HCT116 (cell line): ENCODE measurements around the gene TLN1. TPM values are rescaled to one million over a fixed set of nuclear protein-coding genes. Genes with fewer than 3 reads are reported as not detected.

Source experiments
- ATAC-seq: fragments of 200-7000 bp; cut with Tn5 transposase; 2 replicates; pipeline ENCODE4 v1.9.1; 2020; ENCODE audit warnings: mild to moderate bottlenecking, moderate library complexity
- BruUV-seq: library from RNA; stranded (reverse); fragments of 400-500 nt; replicated peaks from 2 replicates; lab custom pipeline; 2021; lab: Mats Ljungman, UMichigan
- CTCF ChIA-PET: fragments of 300-600 bp; sonication (Branson Sonifier 250); formaldehyde crosslinking; loops from one replicate; lab custom pipeline; 2021; ENCODE audit warnings: antibody characterized with exemption; lab: Charles Lee
- POLR2A ChIA-PET: fragments of 300-600, 350-600 bp; sonication (Branson Sonifier 250); formaldehyde crosslinking; loops from one replicate; lab custom pipeline; 2021; ENCODE audit warnings: antibody characterized with exemption; lab: Charles Lee
- RAD21 ChIA-PET, 2 experiments: fragments of 300-600 bp; sonication (Branson Sonifier 250); formaldehyde crosslinking; loops; one replicate each; lab custom pipeline; 2023; ENCODE audit warnings: low total read pairs in 2 of 2; ENCODE audit not compliant: uncharacterized antibody in 2 of 2, unreplicated experiment in 2 of 2, low non-redundant PET in 1 of 2; lab: Charles Lee
- DNase-seq: peaks from one replicate; pipeline ENCODE4 v3.0.0-alpha.2; 2010; ENCODE audit warnings: low read depth, low spot score
- H2AFZ ChIP-seq: fragments of 200-600 bp; shearing (Covaris generic), sonication (generic); 2 replicates; pipeline ENCODE4 v1.6.1; 2017; ENCODE audit warnings: low read depth, mixed run types, mixed read lengths, antibody characterized with exemption, low read length; ENCODE audit not compliant: poor library complexity, severe bottlenecking
- H3K27ac ChIP-seq: 2 replicates; pipeline ENCODE4 v1.5.1; 2012; ENCODE audit warnings: low read depth, low read length
- H3K27me3 ChIP-seq: fragments of 200-600 bp; sonication (generic); 2 replicates; pipeline ENCODE4 v1.6.1; 2016; ENCODE audit warnings: mixed run types, low read length, mixed read lengths; ENCODE audit not compliant: insufficient read depth
- H3K36me3 ChIP-seq, 2 experiments: fragments of 200-500 bp in 1 of 2; fragments of 200-600 bp in 1 of 2; sonication (Bioruptor generic) in 1 of 2; sonication (generic) in 1 of 2; 2 replicates each; pipeline versions ENCODE4 v1.5.1 to v1.6.1; 2014 to 2016; ENCODE audit warnings: low read length in 2 of 2, inconsistent platforms in 1 of 2, mixed read lengths in 1 of 2, mixed run types in 1 of 2; ENCODE audit not compliant: insufficient read depth in 2 of 2, control insufficient read depth in 1 of 2
- H3K4me1 ChIP-seq, 2 experiments: fragments of 200-600 bp in 1 of 2; sonication (generic) in 1 of 2; 2 replicates each; pipeline versions ENCODE4 v1.5.1 to v1.6.1; 2012 to 2017; ENCODE audit warnings: low read length in 2 of 2, inconsistent platforms in 1 of 2, mild to moderate bottlenecking in 1 of 2, mixed read lengths in 1 of 2, mixed run types in 1 of 2, moderate library complexity in 1 of 2; ENCODE audit not compliant: insufficient read depth in 2 of 2, control insufficient read depth in 1 of 2
- H3K4me2 ChIP-seq: fragments of 200-600 bp; sonication (generic); 2 replicates; pipeline ENCODE4 v1.6.1; 2017; ENCODE audit warnings: mixed run types, low read length, mixed read lengths
- H3K4me3 ChIP-seq, 2 experiments: fragments of 200-600 bp in 1 of 2; sonication (generic) in 1 of 2; replicated peaks in 1 of 2; 2 replicates each; pipeline ENCODE4 v1.5.1; 2011 to 2016; ENCODE audit warnings: low read length in 2 of 2, control low read depth in 1 of 2, low read depth in 1 of 2, mild to moderate bottlenecking in 1 of 2, mixed read lengths in 1 of 2, mixed run types in 1 of 2
- H3K79me2 ChIP-seq: fragments of 200-600 bp; sonication (generic); 2 replicates; pipeline ENCODE4 v1.6.1; 2017; ENCODE audit warnings: mild to moderate bottlenecking, mixed run types, low read length, moderate library complexity, mixed read lengths; ENCODE audit not compliant: insufficient read depth
- H3K9ac ChIP-seq: fragments of 200-600 bp; sonication (generic); 2 replicates; pipeline ENCODE4 v1.6.1; 2016; ENCODE audit warnings: low read length, mixed read lengths
- H3K9me2 ChIP-seq: fragments of 200-600 bp; sonication (generic), shearing (Covaris generic); 2 replicates; pipeline ENCODE4 v1.6.1; 2017; ENCODE audit warnings: mixed run types, mild to moderate bottlenecking, moderate library complexity; ENCODE audit not compliant: insufficient read depth
- H3K9me3 ChIP-seq, 2 experiments: fragments of 200-500 bp in 1 of 2; fragments of 200-600 bp in 1 of 2; sonication (Bioruptor generic) in 1 of 2; sonication (generic) in 1 of 2; 2 replicates each; pipeline ENCODE4 v1.6.1; 2014 to 2017; ENCODE audit warnings: low read length in 2 of 2, mixed read lengths in 2 of 2, inconsistent platforms in 1 of 2, low read depth in 1 of 2, mild to moderate bottlenecking in 1 of 2, mixed run types in 1 of 2, moderate library complexity in 1 of 2; ENCODE audit not compliant: control insufficient read depth in 1 of 2, insufficient read depth in 1 of 2
- H4K20me1 ChIP-seq: fragments of 200-600 bp; sonication (generic), shearing (Covaris generic); 2 replicates; pipeline ENCODE4 v1.6.1; 2017; ENCODE audit warnings: mixed run types, mild to moderate bottlenecking, moderate library complexity; ENCODE audit not compliant: insufficient read depth
- ATF3 ChIP-seq: IDR thresholded peaks from 2 replicates; pipeline ENCODE4 v1.6.1; 2012
- CBX3 ChIP-seq: IDR thresholded peaks from 2 replicates; pipeline ENCODE4 v1.6.1; 2012; ENCODE audit warnings: low read depth
- CEBPB ChIP-seq: IDR thresholded peaks from 2 replicates; pipeline ENCODE4 v1.6.1; 2012; ENCODE audit warnings: low read depth
- EGR1 ChIP-seq: IDR thresholded peaks from 2 replicates; pipeline ENCODE4 v1.6.1; 2012; ENCODE audit warnings: low read depth
- ELF1 ChIP-seq: IDR thresholded peaks from 2 replicates; pipeline ENCODE4 v1.6.1; 2012; ENCODE audit warnings: low read depth, borderline replicate concordance
- EZH2 ChIP-seq: fragments of 200-600 bp; sonication (generic); IDR thresholded peaks from 2 replicates; pipeline ENCODE4 v1.6.1; 2017; ENCODE audit warnings: antibody characterized with exemption, mixed run types
- FOSL1 ChIP-seq: IDR thresholded peaks from 2 replicates; pipeline ENCODE4 v1.6.1; 2012; ENCODE audit warnings: low read depth
- JUND ChIP-seq: IDR thresholded peaks from 2 replicates; pipeline ENCODE4 v1.6.1; 2012
- MAX ChIP-seq: IDR thresholded peaks from 2 replicates; pipeline ENCODE4 v1.6.1; 2012
- POLR2A ChIP-seq: IDR thresholded peaks from 2 replicates; pipeline ENCODE4 v1.7.0; 2011; ENCODE audit warnings: borderline replicate concordance; ENCODE audit not compliant: insufficient read depth, insufficient read length; ENCODE audit errors: extremely low read depth
- POLR2AphosphoS5 ChIP-seq: IDR thresholded peaks from 2 replicates; pipeline ENCODE4 v1.6.1; 2011; ENCODE audit warnings: mild to moderate bottlenecking, low read depth, low read length, moderate library complexity
- RAD21 ChIP-seq: IDR thresholded peaks from 2 replicates; pipeline ENCODE4 v1.6.1; 2012; ENCODE audit warnings: low read depth, mild to moderate bottlenecking
- REST ChIP-seq: IDR thresholded peaks from 2 replicates; pipeline ENCODE4 v1.6.1; 2012; ENCODE audit warnings: low read depth
- SIN3A ChIP-seq: IDR thresholded peaks from 2 replicates; pipeline ENCODE4 v1.6.1; 2012; ENCODE audit warnings: low read depth
- SP1 ChIP-seq: IDR thresholded peaks from 2 replicates; pipeline ENCODE4 v1.6.1; 2012; ENCODE audit warnings: low read depth
- TCF7L2 ChIP-seq: IDR thresholded peaks from 2 replicates; pipeline ENCODE4 v1.7.0; 2011; ENCODE audit warnings: borderline replicate concordance, inconsistent platforms; ENCODE audit not compliant: insufficient read depth, insufficient read length; ENCODE audit errors: extremely low read depth
- YY1 ChIP-seq: IDR thresholded peaks from 2 replicates; pipeline ENCODE4 v1.6.1; 2011; ENCODE audit warnings: low read length, low read depth, moderate library complexity, mild to moderate bottlenecking; ENCODE audit not compliant: insufficient replicate concordance; ENCODE audit errors: extremely low read depth
- ZNF274 ChIP-seq: fragments of 200-500 bp; sonication (Bioruptor generic); IDR thresholded peaks from 2 replicates; pipeline ENCODE4 v1.6.1; 2014; ENCODE audit warnings: mild to moderate bottlenecking, low read depth, low read length, inconsistent platforms
- intact Hi-C: fragments of 100-400 bp; cut with micrococcal nuclease; formaldehyde crosslinking; loops from 2 replicates; pipeline ENCODE4 v1.10.0; 2022
- total RNA-seq: library from RNA; stranded (reverse); gene quantifications from one replicate; pipeline ENCODE4 v1.2.1, GENCODE V29; 2021; ENCODE audit not compliant: unreplicated experiment
- TF ChIP-seq, protein P1 (sequence below), 3 experiments: fragments of 200-600 bp in 1 of 3; sonication (generic) in 1 of 3; IDR thresholded peaks in 2 of 3; conservative IDR thresholded peaks in 1 of 3; 2 replicates each; pipeline ENCODE4 v1.5.1; 2012 to 2017; ENCODE audit warnings: low read depth in 2 of 3, low read length in 2 of 3, antibody characterized with exemption in 1 of 3, borderline replicate concordance in 1 of 3, control low read depth in 1 of 3, mild to moderate bottlenecking in 1 of 3, mixed read lengths in 1 of 3, mixed run types in 1 of 3, moderate library complexity in 1 of 3; ENCODE audit not compliant: insufficient read depth in 1 of 3
- TF ChIP-seq, protein P2 (sequence below): IDR thresholded peaks from 2 replicates; pipeline ENCODE4 v1.6.1; 2011; ENCODE audit warnings: mild to moderate bottlenecking, low read length, moderate library complexity; ENCODE audit not compliant: insufficient replicate concordance; ENCODE audit errors: extremely low read depth

The TLN1 gene
- total RNA-seq, 1 experiment from 2014 or later = 144 TPM

DNA sequence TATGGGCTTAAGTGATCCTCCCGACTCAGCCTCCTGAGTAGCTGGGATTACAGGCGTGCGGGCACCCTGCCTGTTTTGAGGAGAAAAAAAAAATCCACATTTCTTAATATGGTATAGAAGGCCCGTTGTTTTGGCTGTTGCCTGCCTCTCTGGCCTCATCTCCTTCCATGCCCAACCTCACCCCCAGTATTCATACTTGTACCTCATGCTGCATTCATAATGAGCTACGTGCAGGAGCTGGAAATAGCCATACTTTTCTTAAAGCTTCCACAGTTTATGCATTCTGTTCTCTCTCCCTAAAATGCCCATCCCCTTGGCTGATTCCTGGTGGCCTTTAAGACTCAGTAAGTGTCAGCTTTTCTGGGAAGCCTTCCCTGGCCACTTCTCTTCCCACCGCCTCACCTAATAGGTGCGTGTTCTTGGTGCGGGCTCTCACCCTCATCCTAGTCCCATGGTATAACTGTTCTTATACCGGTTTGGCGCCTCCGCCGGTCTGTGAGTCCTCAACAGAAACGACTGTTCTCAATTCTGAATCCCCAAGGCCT is 40.2 kb downstream of the TLN1 start:
- H3K9ac ChIP-seq = no peak overlapping the region
- no peaks in the 10 kb centered on the region for H3K9me2 ChIP-seq
- H3K36me3 ChIP-seq = peaks cover 7 to 25% of the 10 kb centered on the region in 2 experiments; a peak in 3 of 4 replicates
- ChIA-PET POLR2A (interaction anchor here (0.8 kb wide), 1 partner anchor 41 kb away, joined by 5 read pairs; the partner anchor contains the start of genes CREB3 and TLN1), CTCF (no interaction called here), RAD21 (interaction anchor here in 1 of 2 experiments (1.2 kb wide), 1 partner anchor 45 kb away, joined by 3 read pairs; no protein-coding TSS in a partner anchor)
- peak overlapping the region; percentile 90; the same call in 1 of the 2 replicates for H3K4me2 ChIP-seq
- H3K27me3 ChIP-seq = no peaks in the 10 kb centered on the region
- no peak for TF ChIP-seq TCF7L2
- TF ChIP-seq SIN3A = no peak
- TF ChIP-seq, protein P1, sequence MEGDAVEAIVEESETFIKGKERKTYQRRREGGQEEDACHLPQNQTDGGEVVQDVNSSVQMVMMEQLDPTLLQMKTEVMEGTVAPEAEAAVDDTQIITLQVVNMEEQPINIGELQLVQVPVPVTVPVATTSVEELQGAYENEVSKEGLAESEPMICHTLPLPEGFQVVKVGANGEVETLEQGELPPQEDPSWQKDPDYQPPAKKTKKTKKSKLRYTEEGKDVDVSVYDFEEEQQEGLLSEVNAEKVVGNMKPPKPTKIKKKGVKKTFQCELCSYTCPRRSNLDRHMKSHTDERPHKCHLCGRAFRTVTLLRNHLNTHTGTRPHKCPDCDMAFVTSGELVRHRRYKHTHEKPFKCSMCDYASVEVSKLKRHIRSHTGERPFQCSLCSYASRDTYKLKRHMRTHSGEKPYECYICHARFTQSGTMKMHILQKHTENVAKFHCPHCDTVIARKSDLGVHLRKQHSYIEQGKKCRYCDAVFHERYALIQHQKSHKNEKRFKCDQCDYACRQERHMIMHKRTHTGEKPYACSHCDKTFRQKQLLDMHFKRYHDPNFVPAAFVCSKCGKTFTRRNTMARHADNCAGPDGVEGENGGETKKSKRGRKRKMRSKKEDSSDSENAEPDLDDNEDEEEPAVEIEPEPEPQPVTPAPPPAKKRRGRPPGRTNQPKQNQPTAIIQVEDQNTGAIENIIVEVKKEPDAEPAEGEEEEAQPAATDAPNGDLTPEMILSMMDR (IDR thresholded peaks at IDR 0.05 in 2 of 3, conservative IDR thresholded peaks at IDR 0.05 in 1 of 3; ENCODE audit: borderline replicate concordance in 1 of 3, insufficient read depth in 1 of 3, low read depth in 2 of 3, low read length in 2 of 3) = no peak
- no peak for TF ChIP-seq ATF3
- no peak for TF ChIP-seq CBX3
- no peak for TF ChIP-seq POLR2AphosphoS5
- TF ChIP-seq JUND = no peak
- TF ChIP-seq FOSL1 = no peak
- TF ChIP-seq MAX = no peak
- no peak for TF ChIP-seq POLR2A
- TF ChIP-seq, protein P2, sequence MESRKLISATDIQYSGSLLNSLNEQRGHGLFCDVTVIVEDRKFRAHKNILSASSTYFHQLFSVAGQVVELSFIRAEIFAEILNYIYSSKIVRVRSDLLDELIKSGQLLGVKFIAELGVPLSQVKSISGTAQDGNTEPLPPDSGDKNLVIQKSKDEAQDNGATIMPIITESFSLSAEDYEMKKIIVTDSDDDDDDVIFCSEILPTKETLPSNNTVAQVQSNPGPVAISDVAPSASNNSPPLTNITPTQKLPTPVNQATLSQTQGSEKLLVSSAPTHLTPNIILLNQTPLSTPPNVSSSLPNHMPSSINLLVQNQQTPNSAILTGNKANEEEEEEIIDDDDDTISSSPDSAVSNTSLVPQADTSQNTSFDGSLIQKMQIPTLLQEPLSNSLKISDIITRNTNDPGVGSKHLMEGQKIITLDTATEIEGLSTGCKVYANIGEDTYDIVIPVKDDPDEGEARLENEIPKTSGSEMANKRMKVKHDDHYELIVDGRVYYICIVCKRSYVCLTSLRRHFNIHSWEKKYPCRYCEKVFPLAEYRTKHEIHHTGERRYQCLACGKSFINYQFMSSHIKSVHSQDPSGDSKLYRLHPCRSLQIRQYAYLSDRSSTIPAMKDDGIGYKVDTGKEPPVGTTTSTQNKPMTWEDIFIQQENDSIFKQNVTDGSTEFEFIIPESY = no peak
- TF ChIP-seq ZNF274 = no peak
- no peak for TF ChIP-seq EZH2
- TF ChIP-seq YY1 = no peak
- no peak for TF ChIP-seq CEBPB
- no peak for TF ChIP-seq SP1
- TF ChIP-seq REST = no peak
- TF ChIP-seq RAD21 = no peak
- no peak for TF ChIP-seq EGR1
- TF ChIP-seq ELF1 = no peak
- H3K4me3 ChIP-seq = no peak overlapping the region
- H4K20me1 ChIP-seq = no peaks in the 10 kb centered on the region
- intact Hi-C loops = loop anchor here (2.0 to 5.0 kb wide), 2 partner anchors 35 kb away; no protein-coding TSS in a partner anchor
- no peak overlapping the region for H2AFZ ChIP-seq
- peaks cover 29% of the 10 kb centered on the region for H3K79me2 ChIP-seq
- H3K27ac ChIP-seq = no peak overlapping the region
- no peak for ATAC-seq
- peaks cover 18 to 33% of the 10 kb centered on the region in 2 experiments for H3K4me1 ChIP-seq
- DNase-seq = no peak
- BruUV-seq = no TSS peak
- no peaks in the 10 kb centered on the region for H3K9me3 ChIP-seq
